Measurements from ENCODE around the gene OR14A2.
"Not testable (repeated sequence)": the region's sequence is repeated elsewhere in the genome, so short reads cannot be mapped to it uniquely, and the experiment has no call there.

Gene OR14A2

DNA sequence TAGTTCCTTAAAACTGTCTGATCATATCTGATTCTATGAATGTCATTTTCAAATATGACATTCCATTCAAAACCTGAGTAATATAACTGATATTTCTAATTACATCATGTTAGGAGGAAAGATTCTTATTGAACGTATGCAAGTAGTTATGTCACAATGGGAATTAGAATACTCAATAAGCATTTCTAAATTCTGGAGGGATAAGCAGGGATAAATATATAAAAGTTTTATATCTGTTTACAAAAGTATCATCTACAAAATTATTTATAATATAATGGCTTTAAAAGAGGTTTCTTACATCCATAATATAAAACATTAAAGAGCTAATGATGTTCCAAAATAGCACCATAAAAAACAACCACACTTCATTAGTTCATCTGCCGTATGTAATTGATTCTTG is at the start of gene OR14A2:
OR14A2 (minus strand) TSS at position 101 of the 400 bp plus-strand sequence.
- Histone ChIP-seq H3K9me3 (ENCODE audit: control insufficient read depth in 2 of 2, low read length in 2 of 2) (no peaks in the 10 kb centered on the region), H3K9ac (ENCODE audit: low read depth in 1 of 2, low read length in 2 of 2) (no peak within 1 kb of the TSS), H3K27me3 (ENCODE audit: control insufficient read depth in 2 of 2, insufficient read depth in 2 of 2, low read length in 2 of 2) (no peaks in the 10 kb centered on the region), H3K27ac (ENCODE audit: low read depth in 2 of 2, low read length in 2 of 2) (no peak within 1 kb of the TSS), H3K4me3 (ENCODE audit: low read length in 2 of 2) (no peak within 1 kb of the TSS), H3K36me3 (ENCODE audit: control insufficient read depth in 2 of 2, insufficient read depth in 2 of 2, low read length in 2 of 2) (no peaks in the 10 kb centered on the region), H3K4me1 (ENCODE audit: control insufficient read depth in 2 of 2, insufficient read depth in 2 of 2, low read length in 2 of 2) (no peaks in the 10 kb centered on the region)

DNA sequence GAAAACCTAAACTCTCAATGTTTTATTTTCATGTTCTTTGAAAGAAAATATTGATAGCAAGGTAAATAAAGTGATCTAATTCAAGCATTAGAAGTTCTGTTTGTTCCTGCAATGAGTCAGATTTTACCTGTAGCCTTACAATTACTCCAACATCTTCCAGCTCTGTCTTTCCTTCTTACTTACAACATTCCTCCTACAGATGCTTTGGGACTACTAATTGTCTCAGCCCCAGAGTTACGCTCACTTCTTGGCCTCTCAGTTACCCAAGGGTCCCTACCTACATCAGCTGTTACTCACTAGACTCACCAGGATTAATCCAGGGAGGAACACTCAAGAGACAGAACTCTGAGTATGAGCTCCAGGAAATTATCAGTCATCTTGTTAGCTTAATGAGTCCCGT is 49.6 kb upstream of the OR14A2 start:
- Histone ChIP-seq H3K27me3 (ENCODE audit: control insufficient read depth in 2 of 2, insufficient read depth in 2 of 2, low read length in 2 of 2) (no peaks in the 10 kb centered on the region), H3K36me3 (ENCODE audit: control insufficient read depth in 2 of 2, insufficient read depth in 2 of 2, low read length in 2 of 2) (no peaks in the 10 kb centered on the region), H3K4me3 (ENCODE audit: low read length in 2 of 2) (no peak overlapping the region), H3K9me3 (ENCODE audit: control insufficient read depth in 2 of 2, low read length in 2 of 2) (peaks cover 0 to 3% of the 10 kb centered on the region in 2 donors), H3K27ac (ENCODE audit: low read depth in 2 of 2, low read length in 2 of 2) (no peak overlapping the region), H3K9ac (ENCODE audit: low read depth in 1 of 2, low read length in 2 of 2) (no peak overlapping the region), H3K4me1 (ENCODE audit: control insufficient read depth in 2 of 2, insufficient read depth in 2 of 2, low read length in 2 of 2) (no peaks in the 10 kb centered on the region)

DNA sequence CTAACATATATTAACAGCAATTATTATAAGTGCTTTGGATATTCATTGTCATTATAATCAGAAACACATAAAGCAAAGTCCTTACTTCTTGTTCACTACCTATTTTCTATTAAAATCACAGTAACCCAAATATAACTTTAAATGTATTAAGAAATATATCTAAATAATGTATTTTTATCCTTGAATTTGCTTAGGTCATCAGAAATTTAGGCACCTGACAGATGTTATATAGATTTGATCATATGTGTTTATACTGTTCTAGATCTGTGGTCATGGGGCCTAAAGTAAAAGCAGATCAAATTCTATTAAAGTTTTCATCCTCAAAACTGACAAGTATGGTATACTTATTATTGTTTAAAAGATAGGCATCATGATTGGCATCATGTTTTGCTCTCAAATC is 21.7 kb upstream of the OR14A2 start:
- Histone ChIP-seq H3K9ac (ENCODE audit: low read depth in 1 of 2, low read length in 2 of 2) (no peak overlapping the region), H3K27me3 (ENCODE audit: control insufficient read depth in 2 of 2, insufficient read depth in 2 of 2, low read length in 2 of 2) (no peaks in the 10 kb centered on the region), H3K36me3 (ENCODE audit: control insufficient read depth in 2 of 2, insufficient read depth in 2 of 2, low read length in 2 of 2) (no peaks in the 10 kb centered on the region), H3K27ac (ENCODE audit: low read depth in 2 of 2, low read length in 2 of 2) (no peak overlapping the region), H3K4me1 (ENCODE audit: control insufficient read depth in 2 of 2, insufficient read depth in 2 of 2, low read length in 2 of 2) (no peaks in the 10 kb centered on the region), H3K9me3 (ENCODE audit: control insufficient read depth in 2 of 2, low read length in 2 of 2) (no peaks in the 10 kb centered on the region), H3K4me3 (ENCODE audit: low read length in 2 of 2) (no peak overlapping the region)

DNA sequence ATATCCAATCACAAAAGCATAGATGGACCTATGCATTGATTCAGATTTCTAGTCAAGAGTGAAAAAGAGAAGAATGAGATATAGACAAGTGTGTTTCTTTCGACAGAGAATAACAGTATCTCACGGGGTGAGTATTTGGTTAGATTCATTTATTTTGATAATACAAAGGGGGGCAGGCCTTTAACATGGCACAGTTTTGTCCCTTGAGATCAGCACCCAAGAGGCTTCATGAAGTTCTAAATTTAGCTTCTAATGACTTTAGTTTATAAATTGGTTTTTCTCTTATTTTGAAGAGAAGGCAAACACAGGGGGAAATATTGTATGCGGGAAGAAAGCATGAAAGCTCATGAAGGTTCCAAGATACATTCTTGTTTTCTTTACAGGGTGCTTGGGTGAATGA is 12.5 kb upstream of the OR14A2 start, which contains the start of gene OR1C1:
OR1C1 (minus strand) TSS at position 101 of the 400 bp plus-strand sequence. CDS start 2,150 bp downstream, outside the sequence.
- H3K4me3 ChIP-seq (ENCODE audit: low read length in 2 of 2): no peak within 1 kb of the TSS
- no peaks in the 10 kb centered on the region for H3K9me3 ChIP-seq (ENCODE audit: control insufficient read depth in 2 of 2, low read length in 2 of 2)
- no peaks in the 10 kb centered on the region for H3K4me1 ChIP-seq (ENCODE audit: control insufficient read depth in 2 of 2, insufficient read depth in 2 of 2, low read length in 2 of 2)
- H3K9ac ChIP-seq (ENCODE audit: low read depth in 1 of 2, low read length in 2 of 2): no peak within 1 kb of the TSS
- no peaks in the 10 kb centered on the region for H3K36me3 ChIP-seq (ENCODE audit: control insufficient read depth in 2 of 2, insufficient read depth in 2 of 2, low read length in 2 of 2)
- H3K27me3 ChIP-seq (ENCODE audit: control insufficient read depth in 2 of 2, insufficient read depth in 2 of 2, low read length in 2 of 2): no peaks in the 10 kb centered on the region
- H3K27ac ChIP-seq (ENCODE audit: low read depth in 2 of 2, low read length in 2 of 2): no peak within 1 kb of the TSS

DNA sequence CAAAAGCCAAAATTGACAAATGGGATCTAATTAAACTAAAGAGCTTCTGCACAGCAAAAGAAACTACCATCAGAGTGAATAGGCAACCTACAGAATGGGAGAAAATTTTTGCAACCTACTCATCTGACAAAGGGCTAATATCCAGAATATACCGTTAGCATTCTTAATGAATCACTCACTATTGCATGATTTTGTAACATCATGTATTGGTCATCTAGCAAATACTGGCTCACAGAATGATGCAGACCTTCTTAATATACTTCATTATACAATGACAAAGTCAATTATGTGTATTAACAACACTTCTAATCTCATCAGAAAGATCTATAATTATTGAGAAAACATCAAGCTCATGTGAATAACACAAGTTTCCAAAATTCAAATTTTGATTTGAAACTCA is 6.4 kb upstream of the OR14A2 start:
- not testable (repeated sequence) for H3K9me3 ChIP-seq (ENCODE audit: control insufficient read depth in 2 of 2, low read length in 2 of 2); H3K4me1 ChIP-seq (ENCODE audit: control insufficient read depth in 2 of 2, insufficient read depth in 2 of 2, low read length in 2 of 2); H3K36me3 ChIP-seq (ENCODE audit: control insufficient read depth in 2 of 2, insufficient read depth in 2 of 2, low read length in 2 of 2); H3K27ac ChIP-seq (ENCODE audit: low read depth in 2 of 2, low read length in 2 of 2); H3K4me3 ChIP-seq (ENCODE audit: low read length in 2 of 2); H3K27me3 ChIP-seq (ENCODE audit: control insufficient read depth in 2 of 2, insufficient read depth in 2 of 2, low read length in 2 of 2); H3K9ac ChIP-seq (ENCODE audit: low read depth in 1 of 2, low read length in 2 of 2)

DNA sequence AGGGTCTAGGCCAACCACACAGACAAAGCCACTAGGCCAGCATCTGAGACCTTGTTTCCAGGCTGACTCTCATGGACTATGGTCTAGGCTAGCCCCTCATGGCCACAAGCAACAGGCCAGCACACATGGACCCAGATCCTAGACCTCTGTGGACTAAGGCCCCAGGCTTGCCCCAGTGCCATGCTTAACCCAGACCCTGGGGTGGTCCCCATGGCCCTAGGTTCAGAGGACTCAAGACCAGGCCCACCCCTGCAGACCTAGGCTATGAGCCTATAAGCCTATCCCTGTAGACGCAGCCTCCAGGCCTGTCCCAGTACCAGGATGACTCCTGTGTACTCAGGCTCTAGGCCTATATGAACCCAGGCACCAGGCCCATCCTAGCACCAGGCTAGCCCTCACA is 1.9 kb upstream of the OR14A2 start:
- H3K27me3 ChIP-seq (ENCODE audit: control insufficient read depth in 2 of 2, insufficient read depth in 2 of 2, low read length in 2 of 2): no peaks in the 10 kb centered on the region
- no peak overlapping the region for H3K9ac ChIP-seq (ENCODE audit: low read depth in 1 of 2, low read length in 2 of 2)
- H3K9me3 ChIP-seq (ENCODE audit: control insufficient read depth in 2 of 2, low read length in 2 of 2): no peaks in the 10 kb centered on the region
- H3K4me3 ChIP-seq (ENCODE audit: low read length in 2 of 2): no peak overlapping the region
- no peaks in the 10 kb centered on the region for H3K4me1 ChIP-seq (ENCODE audit: control insufficient read depth in 2 of 2, insufficient read depth in 2 of 2, low read length in 2 of 2)
- H3K36me3 ChIP-seq (ENCODE audit: control insufficient read depth in 2 of 2, insufficient read depth in 2 of 2, low read length in 2 of 2): no peaks in the 10 kb centered on the region
- no peak overlapping the region for H3K27ac ChIP-seq (ENCODE audit: low read depth in 2 of 2, low read length in 2 of 2)

DNA sequence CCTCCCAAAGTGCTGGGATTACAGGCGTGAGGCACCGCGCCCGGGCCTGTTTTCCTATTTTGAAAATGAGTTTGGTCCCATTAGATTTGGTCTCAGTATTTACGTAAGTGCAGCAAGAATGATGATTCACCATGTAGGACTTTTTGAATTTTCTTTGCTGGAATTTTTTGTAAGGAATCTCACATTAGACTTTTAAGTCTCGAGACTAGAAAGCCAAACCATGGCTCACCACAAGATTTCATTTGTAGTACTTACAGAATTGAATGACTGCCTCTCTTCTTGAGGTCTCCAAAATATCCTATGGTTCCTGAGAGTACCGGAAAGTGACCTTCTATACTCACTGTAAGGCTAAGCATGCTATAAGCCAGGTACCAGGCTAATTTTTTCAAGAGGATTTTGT is 325 bp downstream of the OR14A2 start:
- Histone ChIP-seq H3K9me3 (ENCODE audit: control insufficient read depth in 2 of 2, low read length in 2 of 2) (no peaks in the 10 kb centered on the region), H3K4me3 (ENCODE audit: low read length in 2 of 2) (no peak overlapping the region), H3K9ac (ENCODE audit: low read depth in 1 of 2, low read length in 2 of 2) (no peak overlapping the region), H3K27ac (ENCODE audit: low read depth in 2 of 2, low read length in 2 of 2) (no peak overlapping the region), H3K36me3 (ENCODE audit: control insufficient read depth in 2 of 2, insufficient read depth in 2 of 2, low read length in 2 of 2) (no peaks in the 10 kb centered on the region), H3K4me1 (ENCODE audit: control insufficient read depth in 2 of 2, insufficient read depth in 2 of 2, low read length in 2 of 2) (no peaks in the 10 kb centered on the region), H3K27me3 (ENCODE audit: control insufficient read depth in 2 of 2, insufficient read depth in 2 of 2, low read length in 2 of 2) (no peaks in the 10 kb centered on the region)

DNA sequence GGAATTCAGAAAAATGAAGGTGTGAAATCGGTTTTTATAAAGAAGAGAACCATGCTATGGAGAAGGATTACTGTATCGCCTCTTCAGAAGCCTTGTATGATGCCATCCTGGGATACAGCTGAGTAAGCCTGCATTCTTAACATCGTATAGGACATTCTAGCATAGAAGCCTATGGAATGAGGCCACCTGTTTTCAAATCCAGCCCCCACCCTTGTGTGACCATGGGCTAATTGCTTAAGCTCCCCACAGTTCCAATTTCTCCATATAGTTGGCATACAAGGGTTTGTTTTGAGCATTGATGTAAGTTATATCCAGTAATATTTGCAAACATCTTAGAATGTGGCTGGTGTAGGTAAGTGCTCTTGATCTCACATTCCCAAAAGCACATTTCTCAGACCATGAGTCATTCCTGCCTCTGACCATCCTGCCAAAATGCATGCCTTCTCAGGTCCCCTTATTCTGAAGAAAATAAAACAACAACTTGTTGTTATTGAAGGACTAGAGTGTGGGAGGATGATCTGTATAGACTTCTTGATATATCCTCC is 1.5 kb downstream of the OR14A2 start:
- H3K27ac ChIP-seq (ENCODE audit: low read depth in 2 of 2, low read length in 2 of 2): no peak overlapping the region
- no peaks in the 10 kb centered on the region for H3K4me1 ChIP-seq (ENCODE audit: control insufficient read depth in 2 of 2, insufficient read depth in 2 of 2, low read length in 2 of 2)
- no peak overlapping the region for H3K9ac ChIP-seq (ENCODE audit: low read depth in 1 of 2, low read length in 2 of 2)
- no peaks in the 10 kb centered on the region for H3K27me3 ChIP-seq (ENCODE audit: control insufficient read depth in 2 of 2, insufficient read depth in 2 of 2, low read length in 2 of 2)
- H3K4me3 ChIP-seq (ENCODE audit: low read length in 2 of 2): no peak overlapping the region
- no peaks in the 10 kb centered on the region for H3K36me3 ChIP-seq (ENCODE audit: control insufficient read depth in 2 of 2, insufficient read depth in 2 of 2, low read length in 2 of 2)
- no peaks in the 10 kb centered on the region for H3K9me3 ChIP-seq (ENCODE audit: control insufficient read depth in 2 of 2, low read length in 2 of 2)

DNA sequence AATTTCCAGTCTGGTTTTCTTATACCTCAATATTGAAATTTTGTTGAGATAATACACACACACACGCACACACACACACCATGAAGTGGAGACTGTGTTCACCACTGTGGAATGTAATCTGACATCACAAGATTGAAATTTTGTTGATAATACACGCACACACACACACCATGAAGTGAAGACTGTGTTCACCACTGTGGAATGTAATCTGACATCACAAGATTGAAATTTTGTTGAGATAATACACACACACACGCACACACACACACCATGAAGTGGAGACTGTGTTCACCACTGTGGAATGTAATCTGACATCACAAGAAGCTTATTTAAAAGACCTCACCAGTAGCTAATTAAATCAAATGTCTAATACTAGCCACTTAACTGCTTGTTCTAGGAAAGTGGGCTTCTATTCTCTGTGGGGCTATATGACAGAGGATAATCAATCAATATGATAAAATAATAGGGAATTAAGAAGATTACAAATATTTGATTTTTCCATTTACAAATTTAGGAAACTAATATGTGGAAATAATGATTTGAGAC is 5.7 kb downstream of the OR14A2 start:
- H3K4me1 ChIP-seq (ENCODE audit: control insufficient read depth in 2 of 2, insufficient read depth in 2 of 2, low read length in 2 of 2); H3K9me3 ChIP-seq (ENCODE audit: control insufficient read depth in 2 of 2, low read length in 2 of 2); H3K4me3 ChIP-seq (ENCODE audit: low read length in 2 of 2); H3K36me3 ChIP-seq (ENCODE audit: control insufficient read depth in 2 of 2, insufficient read depth in 2 of 2, low read length in 2 of 2); H3K27ac ChIP-seq (ENCODE audit: low read depth in 2 of 2, low read length in 2 of 2); H3K27me3 ChIP-seq (ENCODE audit: control insufficient read depth in 2 of 2, insufficient read depth in 2 of 2, low read length in 2 of 2); H3K9ac ChIP-seq (ENCODE audit: low read depth in 1 of 2, low read length in 2 of 2): not testable (repeated sequence)

DNA sequence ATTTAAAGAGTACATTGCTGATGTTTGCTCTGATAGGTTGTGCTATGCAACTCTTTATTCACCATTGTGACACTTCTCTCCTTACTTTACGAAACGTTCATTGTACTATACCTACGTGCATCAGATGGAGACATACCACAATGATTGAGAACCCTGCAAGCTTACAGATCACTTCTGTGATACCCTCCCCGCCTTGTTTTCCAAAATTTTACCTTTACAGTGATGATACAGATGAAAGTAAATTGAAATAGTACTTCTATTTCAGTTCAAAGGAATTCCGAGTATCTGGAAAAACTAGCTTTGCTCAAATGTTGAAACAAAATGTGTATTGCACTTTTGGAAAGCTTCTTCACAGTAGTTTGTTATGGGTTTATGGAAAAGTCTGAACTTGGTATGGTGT is 6.2 kb downstream of the OR14A2 start:
- no peak overlapping the region for H3K9ac ChIP-seq (ENCODE audit: low read depth in 1 of 2, low read length in 2 of 2)
- H3K27ac ChIP-seq (ENCODE audit: low read depth in 2 of 2, low read length in 2 of 2): no peak overlapping the region
- H3K27me3 ChIP-seq (ENCODE audit: control insufficient read depth in 2 of 2, insufficient read depth in 2 of 2, low read length in 2 of 2): no peaks in the 10 kb centered on the region
- H3K4me1 ChIP-seq (ENCODE audit: control insufficient read depth in 2 of 2, insufficient read depth in 2 of 2, low read length in 2 of 2): no peaks in the 10 kb centered on the region
- no peaks in the 10 kb centered on the region for H3K9me3 ChIP-seq (ENCODE audit: control insufficient read depth in 2 of 2, low read length in 2 of 2)
- no peak overlapping the region for H3K4me3 ChIP-seq (ENCODE audit: low read length in 2 of 2)
- H3K36me3 ChIP-seq (ENCODE audit: control insufficient read depth in 2 of 2, insufficient read depth in 2 of 2, low read length in 2 of 2): no peaks in the 10 kb centered on the region

DNA sequence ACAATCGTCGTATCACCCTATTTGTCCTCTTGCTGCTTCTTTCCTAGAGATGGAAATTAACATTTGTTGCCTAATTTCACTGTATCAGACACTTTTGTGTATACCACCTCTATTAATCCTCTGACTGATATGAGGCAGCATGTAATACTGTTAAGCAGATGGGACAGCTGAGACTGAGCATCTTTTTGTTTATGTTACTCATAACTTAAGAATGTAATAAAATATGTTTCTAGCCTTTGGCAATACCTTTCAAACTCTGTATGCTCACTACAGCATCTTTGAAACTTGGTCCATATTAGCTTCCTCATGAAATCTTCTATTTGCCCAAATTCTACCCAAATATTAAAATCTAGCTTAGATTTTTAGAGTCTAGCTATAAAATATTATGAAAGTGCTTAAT is 7.2 kb downstream of the OR14A2 start:
- H3K4me1 ChIP-seq (ENCODE audit: control insufficient read depth in 2 of 2, insufficient read depth in 2 of 2, low read length in 2 of 2): no peaks in the 10 kb centered on the region
- H3K27me3 ChIP-seq (ENCODE audit: control insufficient read depth in 2 of 2, insufficient read depth in 2 of 2, low read length in 2 of 2): no peaks in the 10 kb centered on the region
- no peak overlapping the region for H3K9ac ChIP-seq (ENCODE audit: low read depth in 1 of 2, low read length in 2 of 2)
- no peak overlapping the region for H3K27ac ChIP-seq (ENCODE audit: low read depth in 2 of 2, low read length in 2 of 2)
- H3K4me3 ChIP-seq (ENCODE audit: low read length in 2 of 2): no peak overlapping the region
- H3K36me3 ChIP-seq (ENCODE audit: control insufficient read depth in 2 of 2, insufficient read depth in 2 of 2, low read length in 2 of 2): no peaks in the 10 kb centered on the region
- H3K9me3 ChIP-seq (ENCODE audit: control insufficient read depth in 2 of 2, low read length in 2 of 2): no peaks in the 10 kb centered on the region
